ENCODE results near the gene TFAP2A.

The TFAP2A gene

DNA sequence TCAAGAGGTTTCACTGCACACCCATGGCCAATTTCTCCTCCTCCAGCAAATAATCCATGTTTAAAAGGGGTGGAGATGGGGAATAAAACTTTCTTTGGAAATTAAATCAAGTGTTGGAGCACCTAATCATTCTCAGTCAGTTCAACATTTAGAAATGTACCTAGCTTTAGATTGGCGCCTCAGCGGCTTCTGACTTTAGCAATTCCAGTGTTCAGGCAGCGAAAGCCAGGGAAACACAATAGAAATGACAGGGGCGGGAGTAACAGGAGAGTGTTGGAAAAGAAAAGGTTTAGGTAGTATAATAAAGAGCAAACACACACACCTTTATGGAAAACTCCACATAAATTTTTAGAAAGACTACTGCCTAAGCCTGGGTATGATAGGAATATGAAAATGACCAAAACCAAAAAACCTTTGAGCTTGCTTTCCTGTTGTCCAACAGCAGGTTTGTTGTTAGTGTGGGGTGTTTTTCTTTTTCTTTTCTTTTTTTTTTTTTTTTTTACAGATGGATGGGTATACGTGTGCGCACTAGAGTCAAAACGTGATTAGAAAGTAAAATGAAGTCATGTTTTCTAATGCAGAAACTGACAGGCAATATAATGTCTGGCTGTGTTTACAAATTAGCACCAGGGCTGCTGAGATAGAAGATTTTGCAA lies 7.7 kb downstream of the TFAP2A start:
- Histone ChIP-seq H3K4me1 (ENCODE audit: control insufficient read depth in 2 of 2, insufficient read depth in 1 of 2, low read depth in 1 of 2, low read length in 2 of 2) (peaks cover 7 to 8% of the 10 kb centered on the region in 2 donors), H4K91ac (ENCODE audit: low read depth, low read length, poor library complexity) (no peak overlapping the region), H3K27ac (replicated peaks; ENCODE audit: low read length) (no peak overlapping the region), H2AFZ (ENCODE audit: low read length) (no peak overlapping the region), H2BK15ac (ENCODE audit: low read length) (no peak overlapping the region), H2BK5ac (ENCODE audit: low read length) (no peak overlapping the region), H3K14ac (ENCODE audit: low read length) (no peak overlapping the region), H2BK120ac (ENCODE audit: low read depth, low read length) (no peak overlapping the region), H2BK12ac (ENCODE audit: low read length) (no peak overlapping the region), H4K8ac (ENCODE audit: low read depth, low read length) (no peak overlapping the region), H3K4me3 (ENCODE audit: low read length in 2 of 2) (no peak overlapping the region), H3K27me3 (ENCODE audit: control insufficient read depth in 3 of 3, insufficient read depth in 3 of 3, low read depth in 1 of 3, low read length in 3 of 3) (peaks cover 24 to 83% (median 82%) of the 10 kb centered on the region in 3 experiments), H3K18ac (ENCODE audit: low read length) (no peak overlapping the region), H3K23ac (ENCODE audit: low read depth, low read length, poor library complexity) (no peak overlapping the region), H3K36me3 (replicated peaks in 1 of 2; ENCODE audit: control insufficient read depth in 2 of 2, insufficient read depth in 2 of 2, low read length in 2 of 2) (no peaks in the 10 kb centered on the region), H3K9ac (ENCODE audit: low read depth, low read length, poor library complexity) (no peak overlapping the region), H3K4me2 (ENCODE audit: insufficient read depth, low read length, poor library complexity, severe bottlenecking) (no peak overlapping the region), H3K4ac (ENCODE audit: low read length) (no peak overlapping the region), H3K9me3 (replicated peaks in 1 of 2; ENCODE audit: control insufficient read depth in 2 of 2, insufficient read depth in 1 of 2, low read depth in 1 of 2, low read length in 2 of 2) (peaks cover 6 to 11% of the 10 kb centered on the region in 2 donors), H2AK5ac (ENCODE audit: low read depth, low read length) (no peak overlapping the region), H3K79me1 (ENCODE audit: low read depth, low read length) (no peaks in the 10 kb centered on the region)
- no peak for DNase-seq (ENCODE audit: low spot score)
- no CpG with 5 or more reads among the region's 7 CpGs for WGBS, 2 donors (ENCODE audit: extremely low coverage in 2 of 2, insufficient read length in 2 of 2, insufficient replicate concordance in 1 of 2)

DNA sequence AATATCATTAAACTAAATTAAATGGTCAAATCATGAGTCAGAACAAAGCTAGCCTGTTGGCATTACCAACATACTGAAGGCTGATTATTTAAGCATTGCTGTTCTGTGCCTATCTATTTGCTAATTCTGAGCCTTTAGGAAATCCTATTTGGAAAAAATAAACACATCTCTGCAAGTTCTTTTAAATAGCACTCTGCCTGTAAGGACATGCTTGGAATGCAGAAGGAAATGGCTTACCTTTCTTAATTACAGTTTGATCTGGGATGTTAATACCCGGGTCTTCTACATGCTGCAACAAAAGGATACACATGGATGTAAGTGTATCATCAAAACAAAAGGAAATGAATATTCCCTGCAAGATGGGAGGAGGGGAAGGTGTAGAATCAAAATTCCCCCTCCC lies 8.3 kb downstream of the TFAP2A start:
- Histone ChIP-seq H3K4me3 (ENCODE audit: low read length in 2 of 2) (no peak overlapping the region), H2BK15ac (ENCODE audit: low read length) (no peak overlapping the region), H3K9ac (ENCODE audit: low read depth, low read length, poor library complexity) (no peak overlapping the region), H2BK12ac (ENCODE audit: low read length) (no peak overlapping the region), H3K4ac (ENCODE audit: low read length) (no peak overlapping the region), H4K91ac (ENCODE audit: low read depth, low read length, poor library complexity) (no peak overlapping the region), H3K27me3 (ENCODE audit: control insufficient read depth in 3 of 3, insufficient read depth in 3 of 3, low read depth in 1 of 3, low read length in 3 of 3) (peaks cover 18 to 83% (median 82%) of the 10 kb centered on the region in 3 experiments), H3K18ac (ENCODE audit: low read length) (no peak overlapping the region), H2AK5ac (ENCODE audit: low read depth, low read length) (no peak overlapping the region), H2BK120ac (ENCODE audit: low read depth, low read length) (no peak overlapping the region), H3K79me1 (ENCODE audit: low read depth, low read length) (no peaks in the 10 kb centered on the region), H3K4me2 (ENCODE audit: insufficient read depth, low read length, poor library complexity, severe bottlenecking) (no peak overlapping the region), H3K14ac (ENCODE audit: low read length) (no peak overlapping the region), H3K4me1 (ENCODE audit: control insufficient read depth in 2 of 2, insufficient read depth in 1 of 2, low read depth in 1 of 2, low read length in 2 of 2) (peaks cover 4 to 8% of the 10 kb centered on the region in 2 donors), H3K23ac (ENCODE audit: low read depth, low read length, poor library complexity) (no peak overlapping the region), H3K36me3 (replicated peaks in 1 of 2; ENCODE audit: control insufficient read depth in 2 of 2, insufficient read depth in 2 of 2, low read length in 2 of 2) (no peaks in the 10 kb centered on the region), H3K9me3 (replicated peaks in 1 of 2; ENCODE audit: control insufficient read depth in 2 of 2, insufficient read depth in 1 of 2, low read depth in 1 of 2, low read length in 2 of 2) (peaks cover 6 to 11% of the 10 kb centered on the region in 2 donors), H4K8ac (ENCODE audit: low read depth, low read length) (no peak overlapping the region), H2BK5ac (ENCODE audit: low read length) (no peak overlapping the region), H3K27ac (replicated peaks; ENCODE audit: low read length) (no peak overlapping the region), H2AFZ (ENCODE audit: low read length) (no peak overlapping the region)
- no CpG with 5 or more reads among the region's 1 CpG for WGBS, 2 donors (ENCODE audit: extremely low coverage in 2 of 2, insufficient read length in 2 of 2, insufficient replicate concordance in 1 of 2)
- DNase-seq (ENCODE audit: low spot score), result no peak

DNA sequence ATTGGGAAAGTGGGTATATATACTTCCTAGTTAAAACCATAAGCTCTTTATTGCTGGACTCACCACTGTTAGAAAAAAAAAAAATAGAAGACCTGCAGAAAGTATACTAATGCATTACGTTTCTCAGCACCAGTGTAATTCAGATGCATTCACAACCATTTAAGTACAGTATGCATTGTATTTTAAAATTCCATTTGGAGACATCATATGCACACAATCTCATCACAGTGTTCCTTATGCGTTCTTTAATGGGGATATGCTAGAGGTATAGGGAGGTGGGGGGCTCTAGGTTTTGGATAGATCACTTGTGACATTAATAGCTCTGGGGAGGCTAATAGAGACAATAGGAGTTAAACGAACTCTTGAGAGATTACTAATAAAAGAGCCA lies 9.4 kb downstream of the TFAP2A start:
- no peak overlapping the region for H2AK5ac ChIP-seq (ENCODE audit: low read depth, low read length)
- H3K18ac ChIP-seq (ENCODE audit: low read length), result no peak overlapping the region
- no peak overlapping the region for H4K91ac ChIP-seq (ENCODE audit: low read depth, low read length, poor library complexity)
- H3K36me3 ChIP-seq (replicated peaks in 1 of 2; ENCODE audit: control insufficient read depth in 2 of 2, insufficient read depth in 2 of 2, low read length in 2 of 2), result no peaks in the 10 kb centered on the region
- no peak overlapping the region for H3K4me2 ChIP-seq (ENCODE audit: insufficient read depth, low read length, poor library complexity, severe bottlenecking)
- no peak overlapping the region for H4K8ac ChIP-seq (ENCODE audit: low read depth, low read length)
- no peak overlapping the region for H3K4ac ChIP-seq (ENCODE audit: low read length)
- H3K4me3 ChIP-seq (ENCODE audit: low read length in 2 of 2), result peak overlapping the region in 1 of 2 donors; percentile 71
- no peak overlapping the region for H3K14ac ChIP-seq (ENCODE audit: low read length)
- no peak overlapping the region for H3K27ac ChIP-seq (replicated peaks; ENCODE audit: low read length)
- no peak overlapping the region for H2BK5ac ChIP-seq (ENCODE audit: low read length)
- no peak overlapping the region for H2BK12ac ChIP-seq (ENCODE audit: low read length)
- H3K9me3 ChIP-seq (replicated peaks in 1 of 2; ENCODE audit: control insufficient read depth in 2 of 2, insufficient read depth in 1 of 2, low read depth in 1 of 2, low read length in 2 of 2), result peaks cover 6 to 11% of the 10 kb centered on the region in 2 donors
- no peaks in the 10 kb centered on the region for H3K79me1 ChIP-seq (ENCODE audit: low read depth, low read length)
- peaks cover 17 to 83% (median 79%) of the 10 kb centered on the region in 3 experiments for H3K27me3 ChIP-seq (ENCODE audit: control insufficient read depth in 3 of 3, insufficient read depth in 3 of 3, low read depth in 1 of 3, low read length in 3 of 3)
- no peak overlapping the region for H3K9ac ChIP-seq (ENCODE audit: low read depth, low read length, poor library complexity)
- no peak for DNase-seq (ENCODE audit: low spot score)
- WGBS, 2 donors (ENCODE audit: extremely low coverage in 2 of 2, insufficient read length in 2 of 2, insufficient replicate concordance in 1 of 2), result no CpG with 5 or more reads among the region's 3 CpGs
- H2BK15ac ChIP-seq (ENCODE audit: low read length), result no peak overlapping the region
- peaks cover 3 to 6% of the 10 kb centered on the region in 2 donors for H3K4me1 ChIP-seq (ENCODE audit: control insufficient read depth in 2 of 2, insufficient read depth in 1 of 2, low read depth in 1 of 2, low read length in 2 of 2)
- H2AFZ ChIP-seq (ENCODE audit: low read length), result no peak overlapping the region
- no peak overlapping the region for H3K23ac ChIP-seq (ENCODE audit: low read depth, low read length, poor library complexity)
- H2BK120ac ChIP-seq (ENCODE audit: low read depth, low read length), result no peak overlapping the region

DNA sequence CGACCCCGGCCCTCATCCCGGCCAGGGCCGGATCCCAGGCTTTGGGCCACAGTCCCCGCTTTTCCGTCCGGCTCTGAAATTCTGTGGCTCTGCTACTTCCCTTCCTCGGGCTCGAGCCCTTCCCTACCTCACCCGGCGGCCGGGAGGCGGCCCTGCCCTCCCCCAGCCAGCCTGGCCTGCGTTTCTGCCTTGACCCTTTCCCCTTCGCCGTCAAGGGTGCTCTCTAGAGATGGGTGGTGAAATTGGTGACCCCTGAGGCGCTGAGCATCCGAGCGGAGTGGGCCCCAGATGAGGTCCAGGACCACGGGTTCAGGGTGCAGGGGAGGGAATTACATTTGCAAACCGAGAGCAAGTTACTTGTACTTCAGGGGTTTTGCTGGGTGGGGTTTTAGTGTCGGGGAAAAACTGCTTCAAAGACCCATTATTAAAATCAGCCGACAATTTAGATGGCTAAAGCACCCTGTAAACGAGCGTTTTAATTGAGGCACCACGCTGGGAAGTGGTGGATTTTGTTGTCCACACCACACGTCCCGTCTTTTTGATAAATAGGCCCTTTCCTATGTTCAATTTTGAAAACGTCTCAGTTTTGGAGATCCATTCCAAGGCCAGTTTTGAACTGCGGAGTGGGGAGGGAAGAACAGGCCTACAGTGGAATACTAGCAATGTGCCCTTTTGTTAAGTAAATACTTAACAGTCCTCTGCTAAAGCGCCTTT lies 9.9 kb downstream of the TFAP2A start:
- no peaks in the 10 kb centered on the region for H3K79me1 ChIP-seq (ENCODE audit: low read depth, low read length)
- peaks cover 17 to 83% (median 79%) of the 10 kb centered on the region in 3 experiments for H3K27me3 ChIP-seq (ENCODE audit: control insufficient read depth in 3 of 3, insufficient read depth in 3 of 3, low read depth in 1 of 3, low read length in 3 of 3)
- no peak overlapping the region for H2BK120ac ChIP-seq (ENCODE audit: low read depth, low read length)
- no peaks in the 10 kb centered on the region for H3K36me3 ChIP-seq (replicated peaks in 1 of 2; ENCODE audit: control insufficient read depth in 2 of 2, insufficient read depth in 2 of 2, low read length in 2 of 2)
- H2BK12ac ChIP-seq (ENCODE audit: low read length), result no peak overlapping the region
- H2BK5ac ChIP-seq (ENCODE audit: low read length), result no peak overlapping the region
- no peak overlapping the region for H3K4ac ChIP-seq (ENCODE audit: low read length)
- H3K4me3 ChIP-seq (ENCODE audit: low read length in 2 of 2), result peak overlapping the region; percentile 71 to 92
- WGBS, 2 donors (ENCODE audit: extremely low coverage in 2 of 2, insufficient read length in 2 of 2, insufficient replicate concordance in 1 of 2), result no CpG with 5 or more reads among the region's 31 CpGs
- peak overlapping the region; percentile 92 for H3K23ac ChIP-seq (ENCODE audit: low read depth, low read length, poor library complexity)
- H3K27ac ChIP-seq (replicated peaks; ENCODE audit: low read length), result no peak overlapping the region
- no peak for DNase-seq (ENCODE audit: low spot score)
- peaks cover 8% of the 10 kb centered on the region in 2 donors for H3K9me3 ChIP-seq (replicated peaks in 1 of 2; ENCODE audit: control insufficient read depth in 2 of 2, insufficient read depth in 1 of 2, low read depth in 1 of 2, low read length in 2 of 2)
- H3K18ac ChIP-seq (ENCODE audit: low read length), result peak overlapping the region; percentile 67
- H3K9ac ChIP-seq (ENCODE audit: low read depth, low read length, poor library complexity), result no peak overlapping the region
- peaks cover 3 to 6% of the 10 kb centered on the region in 2 donors for H3K4me1 ChIP-seq (ENCODE audit: control insufficient read depth in 2 of 2, insufficient read depth in 1 of 2, low read depth in 1 of 2, low read length in 2 of 2)
- peak overlapping the region; percentile 63 for H3K14ac ChIP-seq (ENCODE audit: low read length)
- H2BK15ac ChIP-seq (ENCODE audit: low read length), result no peak overlapping the region
- H2AFZ ChIP-seq (ENCODE audit: low read length), result peak overlapping the region; percentile 94
- peak overlapping the region; percentile 94 for H3K4me2 ChIP-seq (ENCODE audit: insufficient read depth, low read length, poor library complexity, severe bottlenecking)
- H4K8ac ChIP-seq (ENCODE audit: low read depth, low read length), result no peak overlapping the region
- no peak overlapping the region for H4K91ac ChIP-seq (ENCODE audit: low read depth, low read length, poor library complexity)
- H2AK5ac ChIP-seq (ENCODE audit: low read depth, low read length), result peak overlapping the region; percentile 42

All from neuronal stem cell (in vitro differentiated cells).